HG02623 (cell line): ENCODE results near the gene STRIP2.
"Not testable (repeated sequence)": the region's sequence is repeated elsewhere in the genome, so short reads cannot be mapped to it uniquely, and the experiment has no call there.

Experiments
- ATAC-seq: cut with Tn5 transposase; IDR thresholded peaks from one replicate; pipeline ENCODE4 v1.9.1; 2021; ENCODE audit warnings: moderate library complexity; ENCODE audit not compliant: unreplicated experiment

Gene STRIP2

DNA sequence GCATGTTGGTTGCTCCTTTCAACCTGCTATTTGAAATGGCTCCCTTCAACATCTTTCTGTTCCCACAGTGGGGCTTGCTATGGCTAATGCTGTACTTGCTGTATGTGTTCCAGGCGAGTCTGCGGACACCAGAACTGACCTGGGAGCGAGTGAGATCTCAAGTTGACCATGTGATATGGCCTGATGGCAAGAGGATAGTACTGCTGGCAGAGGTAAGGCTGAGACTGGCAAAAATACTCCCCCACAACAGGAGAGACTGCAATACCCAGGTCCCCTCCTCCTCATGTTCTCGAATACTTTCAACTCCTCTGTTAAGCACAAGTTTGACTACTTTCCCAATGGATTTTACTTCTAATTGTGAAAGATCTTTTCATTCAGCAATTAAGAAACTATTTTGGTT, 11.5 kb upstream of the STRIP2 start:
- no peak for ATAC-seq

DNA sequence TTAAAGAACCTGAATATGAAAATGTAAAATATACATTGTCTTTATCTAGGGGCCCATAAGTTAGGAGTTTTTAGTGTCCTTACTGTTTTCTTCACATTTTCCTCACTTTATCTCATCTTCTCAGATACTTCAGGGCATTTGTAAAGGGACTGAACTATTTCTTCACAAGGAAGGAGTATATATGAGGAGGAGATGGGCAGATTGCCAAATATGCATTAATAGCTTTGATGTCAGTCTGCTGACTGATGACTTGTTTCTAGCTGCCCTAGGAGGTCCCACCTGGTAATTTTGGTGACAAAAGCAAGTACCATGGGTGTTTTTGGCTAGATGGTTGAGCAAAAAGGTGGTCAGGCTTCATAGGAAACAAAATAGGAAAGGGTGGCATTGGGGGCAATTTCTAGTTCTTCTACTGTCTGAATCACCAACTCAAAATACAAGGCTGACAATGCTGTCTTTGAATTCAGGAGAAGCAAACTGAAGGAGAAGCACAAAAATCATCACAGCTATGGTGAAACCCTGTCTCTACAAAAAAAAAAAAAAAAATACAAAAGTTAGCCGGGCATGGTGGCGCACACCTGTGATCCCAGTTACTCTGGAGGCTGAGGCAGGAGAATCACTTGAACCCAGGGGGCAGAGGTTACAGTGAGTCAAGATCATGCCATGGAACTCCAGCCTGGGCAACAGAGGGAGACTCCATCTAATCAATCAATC, 10.4 kb upstream of the STRIP2 start:
- no peak for ATAC-seq

DNA sequence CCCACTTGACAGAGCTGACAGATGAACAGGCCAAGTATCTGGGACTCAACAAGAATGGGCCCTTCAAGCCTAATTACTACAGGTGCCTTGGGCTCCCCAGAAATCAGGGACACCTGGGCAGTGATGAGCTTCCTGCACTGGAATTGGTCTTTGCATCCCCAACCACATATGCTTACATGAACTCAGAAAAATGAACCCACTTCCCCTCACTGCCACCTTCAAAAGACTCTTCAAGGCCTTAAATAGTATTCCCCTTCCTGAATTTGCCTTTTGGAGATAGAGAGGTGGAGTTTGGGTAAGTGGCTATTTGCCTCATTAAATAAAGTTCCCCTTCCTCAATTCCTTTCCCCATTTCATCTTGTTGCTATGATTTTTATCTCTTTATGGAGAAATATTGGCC, 7.8 kb upstream of the STRIP2 start:
- no peak for ATAC-seq

DNA sequence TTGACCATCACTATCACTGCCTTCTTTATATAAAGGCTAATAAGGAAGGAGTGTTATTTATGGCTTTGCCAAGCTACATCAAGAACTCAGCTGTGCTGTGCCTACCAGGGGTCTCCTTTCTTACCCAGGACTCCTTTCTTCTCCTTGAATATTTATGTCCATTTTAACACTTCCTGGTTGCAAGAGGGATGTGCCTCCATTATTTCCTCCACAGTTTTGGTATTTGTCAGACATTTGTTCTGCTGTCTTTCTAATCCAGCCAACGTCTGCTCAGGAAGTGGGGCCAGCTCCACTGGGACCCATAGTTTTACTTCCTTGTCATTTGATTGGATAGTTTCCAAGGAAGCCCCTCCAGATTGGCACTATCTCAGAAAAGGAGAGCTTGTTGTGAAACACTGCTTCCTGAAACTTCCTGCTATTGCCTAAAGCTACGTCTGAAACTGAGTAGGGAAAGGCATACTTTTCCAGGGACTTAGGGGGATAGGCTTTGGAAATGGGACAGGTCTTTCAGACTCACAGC, 6.6 kb upstream of the STRIP2 start:
- no peak for ATAC-seq

DNA sequence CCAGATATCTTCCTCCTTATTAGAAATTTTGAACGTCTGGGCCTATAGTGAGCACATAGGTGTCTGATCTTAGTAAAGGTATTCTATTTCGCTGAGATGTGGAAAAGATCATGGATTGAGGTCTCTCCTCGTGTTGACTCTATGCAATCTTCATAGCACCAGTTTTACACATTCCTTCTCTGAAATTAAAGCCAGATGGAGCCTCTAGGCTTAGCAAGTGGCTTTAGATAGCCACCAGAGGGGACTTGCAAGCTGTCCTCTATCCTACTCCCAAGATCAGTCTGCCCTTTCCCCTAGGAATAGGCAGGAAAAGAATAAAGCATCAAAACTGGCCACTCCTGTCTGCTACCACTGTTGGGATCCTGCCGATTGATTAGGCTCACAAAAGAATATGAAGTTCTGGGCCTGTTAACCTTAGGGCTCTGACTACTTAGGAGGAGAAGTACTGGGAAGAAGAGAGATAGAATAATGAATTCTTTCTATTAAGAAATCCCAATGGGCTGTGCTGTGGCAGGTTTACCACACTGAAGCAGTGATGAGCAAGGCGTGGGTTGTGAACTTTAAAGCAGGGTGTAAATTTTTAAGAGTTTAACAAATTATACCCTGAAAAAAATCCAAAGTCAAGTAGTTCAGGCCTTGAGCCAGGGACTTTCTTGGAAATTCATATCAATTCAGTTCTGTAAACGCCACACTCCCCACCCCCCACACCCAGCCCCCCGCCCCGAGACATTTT, 2.2 kb upstream of the STRIP2 start:
- no peak for ATAC-seq

DNA sequence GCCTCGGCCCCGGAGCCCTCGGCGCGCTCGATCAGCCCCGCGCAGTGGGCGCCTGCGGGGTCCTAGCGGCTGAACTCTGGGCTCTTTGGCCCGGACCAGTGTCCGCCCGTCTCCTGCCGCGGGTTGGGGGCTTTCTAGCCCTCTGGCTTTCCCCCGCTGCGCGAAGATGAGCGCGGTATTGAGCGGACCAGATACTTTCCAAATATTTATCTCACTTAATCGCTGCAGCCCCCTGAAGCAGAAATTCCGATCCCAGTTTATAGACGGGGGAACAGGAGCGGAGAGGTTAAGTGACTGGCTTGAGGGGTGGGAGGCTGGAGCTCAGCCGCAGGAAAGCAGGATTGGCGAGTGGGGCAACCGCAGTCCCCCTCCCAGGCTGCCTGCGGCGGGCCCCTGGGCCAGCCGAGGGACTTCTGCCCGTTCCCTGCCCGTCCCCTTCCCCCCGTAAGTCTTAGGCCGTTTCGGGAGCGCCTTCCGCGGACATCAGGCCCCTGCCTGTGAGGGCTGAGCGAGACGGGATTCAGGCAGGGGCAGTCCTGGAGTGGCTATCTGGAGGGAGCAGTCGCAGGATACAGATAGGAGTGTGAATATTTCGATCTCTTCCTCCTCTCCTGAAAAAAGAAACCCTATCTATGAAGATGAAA, 565 bp downstream of the STRIP2 start:
- no peak for ATAC-seq

DNA sequence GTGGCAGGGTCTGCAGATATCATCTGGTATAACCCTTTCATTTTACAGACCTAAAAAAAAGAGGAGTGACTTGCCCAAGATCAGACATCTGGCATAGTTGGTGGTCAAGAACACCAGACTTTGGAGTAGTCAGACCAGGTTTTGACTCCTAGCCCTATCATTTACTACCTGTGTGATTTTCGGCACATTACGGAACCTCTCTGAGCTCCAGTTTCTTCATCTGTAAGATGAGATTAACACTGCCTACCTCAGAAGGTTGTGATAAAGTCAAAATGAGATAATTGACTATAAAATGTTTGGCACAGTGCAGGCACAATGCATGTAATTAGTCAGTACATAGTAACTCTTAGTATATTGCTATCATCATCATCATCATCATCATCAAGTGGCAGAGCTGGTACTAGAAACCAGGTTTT, 1.2 kb downstream of the STRIP2 start:
- no peak for ATAC-seq

DNA sequence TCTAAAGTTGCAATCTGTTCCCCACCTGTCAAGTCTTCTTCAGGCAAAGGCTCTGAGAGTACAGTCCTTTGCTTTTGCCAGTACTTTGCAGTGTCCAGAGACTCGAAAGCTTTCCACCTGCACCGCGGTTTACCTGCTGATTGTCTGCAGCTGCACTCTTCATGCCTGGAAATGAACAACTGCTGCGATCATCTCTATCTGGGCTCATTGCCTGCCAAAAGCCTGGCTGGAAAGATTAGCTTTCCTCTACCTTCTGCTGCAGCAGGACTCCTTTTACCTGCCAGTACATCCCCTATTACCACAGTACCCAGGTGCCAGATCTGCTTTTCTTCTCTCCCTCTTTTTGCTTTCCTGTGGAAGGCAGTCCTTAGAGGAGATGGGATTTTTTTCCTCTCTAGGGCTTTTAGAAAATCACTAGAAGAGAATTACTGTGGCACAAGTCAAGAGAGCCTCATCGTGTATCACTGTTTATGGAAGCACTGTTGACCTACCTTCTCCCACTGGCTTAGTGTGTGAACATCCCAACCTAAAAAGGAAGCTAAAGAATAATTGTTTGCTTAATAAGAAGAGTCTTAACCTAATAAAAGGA, 2.2 kb downstream of the STRIP2 start:
- no peak for ATAC-seq

DNA sequence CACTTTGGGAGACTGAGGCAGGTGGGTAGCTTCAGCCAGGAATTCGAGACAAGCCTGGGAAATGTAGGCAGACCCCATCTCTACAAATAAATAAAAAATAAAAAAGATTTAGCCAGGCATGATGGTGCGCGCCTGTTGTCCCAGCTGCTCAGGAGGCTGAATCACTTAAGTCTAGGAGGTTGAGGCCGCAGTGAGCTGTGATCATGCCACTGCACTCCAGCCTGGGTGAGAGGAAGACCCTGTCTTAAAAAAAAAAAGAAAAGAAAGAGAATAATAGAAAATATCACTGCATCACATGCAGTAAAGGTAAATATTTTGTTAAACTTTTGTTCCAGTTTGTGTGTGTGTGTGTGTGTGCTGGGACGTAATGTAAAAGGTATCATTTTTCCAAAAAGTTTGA, 3.0 kb downstream of the STRIP2 start:
- no peak for ATAC-seq

DNA sequence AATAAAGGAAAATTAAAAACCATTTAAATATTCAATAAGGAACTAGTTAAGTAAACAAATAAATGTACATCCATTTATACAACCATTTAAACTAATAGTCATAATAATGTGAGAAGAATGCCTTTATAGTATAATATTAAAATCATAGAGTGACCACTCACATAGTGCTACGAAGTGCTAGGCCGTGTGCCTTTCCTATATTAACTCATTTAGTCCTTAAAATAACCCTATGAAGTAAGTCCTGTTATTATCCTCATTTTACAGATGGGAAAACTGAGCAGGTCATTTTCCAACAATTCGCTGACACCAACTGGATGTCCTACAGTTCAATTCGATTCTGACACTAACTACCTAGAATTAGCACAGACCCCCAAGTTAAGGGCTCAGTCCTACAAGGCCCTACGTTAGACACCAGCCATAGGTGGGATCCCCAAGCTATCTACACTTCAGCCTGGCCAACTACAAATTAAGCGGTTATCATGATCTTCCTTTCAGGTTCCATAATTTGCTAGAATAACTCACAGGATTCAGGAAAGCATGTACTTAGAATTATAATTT, 4.1 kb downstream of the STRIP2 start:
- ATAC-seq: no peak

DNA sequence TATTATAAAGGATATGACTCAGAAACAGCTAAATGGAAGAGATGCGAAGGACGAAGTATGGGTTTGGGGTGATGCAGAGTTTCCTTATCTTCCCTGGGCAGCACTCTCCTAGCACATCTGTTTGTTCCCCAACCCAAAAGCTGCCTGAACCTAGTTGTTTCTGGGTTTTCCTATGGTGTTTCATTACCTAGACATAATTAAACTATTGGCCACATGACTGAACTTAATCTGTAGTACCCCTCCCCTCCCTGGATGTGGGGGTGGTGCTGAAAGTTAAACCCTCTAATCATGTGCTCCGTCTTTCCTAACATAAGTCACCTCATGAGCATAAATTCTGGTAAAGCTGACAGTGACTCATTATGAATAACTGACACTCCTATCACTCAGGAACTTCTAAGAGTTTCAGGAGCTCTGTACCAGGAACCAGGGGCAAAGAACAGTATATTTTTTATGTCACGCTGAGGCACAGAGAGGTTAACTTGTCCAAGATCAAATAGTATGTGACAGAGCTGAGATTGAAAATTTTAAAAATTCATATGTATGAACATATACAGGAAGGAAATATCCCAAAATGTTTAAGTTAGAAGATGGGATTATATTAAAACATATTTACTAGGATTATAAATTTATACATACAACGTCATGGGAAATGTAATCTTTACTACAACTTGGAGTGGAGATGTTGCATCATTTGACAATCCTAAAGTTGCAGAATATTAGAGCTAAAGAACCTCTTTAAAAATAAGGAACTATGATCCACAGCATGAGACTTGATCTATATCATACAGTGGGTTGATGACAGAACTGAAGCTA, 4.8 kb downstream of the STRIP2 start:
- ATAC-seq: no peak

DNA sequence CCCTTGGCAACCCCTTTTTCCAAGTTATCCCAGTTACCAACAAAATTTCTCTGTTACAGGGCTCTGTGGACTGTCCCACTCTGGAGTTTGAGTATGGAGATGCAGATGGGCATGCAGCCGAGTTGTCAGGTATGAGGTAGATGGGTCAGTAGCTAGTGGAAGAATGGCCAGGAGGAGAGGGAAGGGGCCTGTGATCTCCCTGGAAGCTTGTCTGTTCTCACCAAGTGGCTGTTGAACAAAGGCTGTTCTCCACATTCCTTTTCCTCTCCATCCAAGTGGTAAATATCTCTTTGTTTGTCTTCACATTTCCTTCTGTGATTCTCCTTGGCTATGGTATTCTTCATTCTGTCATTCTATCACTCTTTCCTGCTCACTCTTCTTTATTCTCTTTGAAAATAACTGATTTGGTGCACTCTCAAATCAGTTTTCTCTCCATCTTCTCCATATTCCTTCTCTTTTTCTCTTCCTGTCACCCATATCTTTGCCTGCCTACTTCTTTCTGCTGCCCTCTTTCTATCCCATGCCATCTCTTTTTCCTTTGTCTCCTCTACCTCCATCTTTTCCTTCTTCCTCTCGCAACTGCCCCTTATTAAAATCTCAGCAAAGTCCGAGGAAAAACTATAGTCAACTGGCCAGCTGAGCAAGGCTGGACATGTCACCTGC, 5.9 kb downstream of the STRIP2 start:
- ATAC-seq: no peak

DNA sequence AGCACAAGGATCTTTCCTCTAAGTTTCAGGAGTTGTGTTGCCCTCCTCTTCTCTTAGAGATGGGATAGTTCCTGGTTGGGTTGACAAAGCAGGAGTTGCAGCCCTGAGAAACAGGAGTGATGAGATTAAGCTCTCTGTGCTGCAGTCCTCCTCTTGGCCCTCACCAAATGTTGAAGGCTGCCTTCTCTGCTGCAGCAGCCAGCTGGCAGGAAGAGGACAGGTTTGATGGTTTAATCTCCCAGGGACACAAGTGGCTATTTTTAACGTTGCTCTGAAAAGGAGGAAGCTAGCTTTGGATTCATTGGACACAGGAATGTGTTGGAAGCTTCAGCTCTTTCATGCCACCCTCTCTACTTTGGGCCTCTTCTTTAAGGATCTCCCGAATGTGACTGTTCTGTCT, 9.4 kb downstream of the STRIP2 start:
- no peak for ATAC-seq

DNA sequence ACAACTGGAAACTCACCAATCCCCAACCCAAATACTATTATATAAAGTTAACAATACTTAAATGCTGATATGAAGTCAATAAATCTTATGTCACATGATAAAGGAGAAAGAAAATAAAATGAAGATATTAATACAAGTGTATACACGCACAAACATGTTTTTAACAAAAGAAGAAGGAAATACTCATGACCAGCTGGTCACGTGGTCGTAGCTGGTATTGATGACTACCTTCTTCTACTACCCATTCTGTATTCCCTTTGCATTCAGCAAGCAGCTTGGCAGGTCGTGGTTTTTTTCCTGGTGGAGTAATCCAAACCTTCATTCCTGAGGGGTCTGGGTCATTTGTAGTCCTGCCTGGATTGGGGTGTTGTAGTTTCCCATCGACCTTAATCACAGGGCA, 10.5 kb downstream of the STRIP2 start:
- not testable (repeated sequence) for ATAC-seq

DNA sequence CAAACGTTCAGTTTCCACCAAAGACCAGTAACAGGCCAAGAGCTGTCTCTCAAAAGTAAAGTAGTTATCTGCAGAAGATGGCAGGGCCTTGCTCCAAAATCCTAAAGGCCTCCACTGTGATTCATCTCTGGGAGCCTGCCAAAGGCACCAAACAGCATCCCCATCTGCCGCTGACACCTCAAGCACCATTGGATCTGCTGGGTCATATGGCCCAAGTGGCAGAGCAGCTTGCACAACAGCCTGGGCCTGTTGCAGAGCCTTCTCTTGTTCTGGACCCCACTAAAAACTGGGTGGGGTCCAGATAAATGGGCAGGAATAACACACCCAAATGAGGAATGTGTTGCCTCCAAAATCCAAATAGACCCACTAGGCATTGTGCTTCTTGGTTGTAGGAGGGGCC, 12.7 kb downstream of the STRIP2 start:
- ATAC-seq: not testable (repeated sequence)

DNA sequence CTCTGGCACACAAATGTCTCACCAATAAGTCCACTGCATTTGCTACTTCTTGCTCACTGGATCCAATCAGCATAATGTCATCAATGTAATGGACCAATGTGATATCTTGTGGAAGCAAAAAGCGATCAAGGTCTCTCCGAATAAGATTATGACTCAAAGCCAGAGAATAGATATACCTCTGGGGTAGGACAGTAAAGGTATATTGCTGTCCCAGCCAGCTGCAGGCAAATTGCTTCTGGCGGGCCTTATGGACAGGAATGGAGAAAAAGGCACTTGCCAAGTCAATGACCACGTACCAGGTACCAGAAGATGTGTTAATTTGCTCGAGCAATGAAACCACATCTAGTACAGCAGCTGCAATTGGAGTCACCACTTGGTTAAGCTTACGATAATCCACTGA, 13.2 kb downstream of the STRIP2 start:
- ATAC-seq: not testable (repeated sequence)

DNA sequence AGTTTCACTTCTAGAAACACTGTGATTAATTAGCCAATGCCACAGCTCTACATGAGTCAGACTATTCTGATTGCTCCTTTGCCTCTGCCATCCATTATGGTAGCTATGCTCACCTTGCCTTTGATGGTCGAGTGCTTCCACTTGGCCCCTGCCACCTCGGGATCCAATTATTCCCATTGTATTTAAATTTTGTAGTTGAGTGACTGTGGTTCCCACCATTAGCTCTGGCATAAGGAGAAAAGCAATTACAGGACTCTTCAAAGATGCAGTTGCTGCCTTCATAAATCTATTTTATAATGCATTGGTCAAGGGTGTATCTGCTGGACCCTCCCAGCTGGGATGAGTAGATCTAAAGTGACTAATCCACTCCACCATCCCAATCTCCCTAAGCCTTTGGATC, 14.4 kb downstream of the STRIP2 start:
- not testable (repeated sequence) for ATAC-seq

DNA sequence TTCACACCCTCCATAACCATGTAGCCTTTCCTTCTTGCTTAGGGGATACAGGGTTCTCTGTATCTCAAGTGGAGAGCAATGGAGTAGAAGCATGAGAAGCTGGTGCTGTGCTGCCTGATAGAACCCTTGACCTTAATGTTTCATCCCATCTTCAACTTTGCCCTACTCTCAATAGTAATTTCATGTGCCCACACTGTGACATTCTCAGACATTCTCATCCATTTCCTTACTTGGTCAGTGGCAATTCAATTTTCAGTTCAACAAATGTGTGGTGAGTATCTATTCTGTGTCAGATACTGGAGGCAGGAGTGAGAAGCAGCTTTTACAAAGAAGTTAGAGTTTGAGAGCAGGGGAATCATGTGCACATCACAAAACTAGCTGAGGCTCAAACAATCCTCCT, 16.1 kb downstream of the STRIP2 start:
- ATAC-seq: no peak

DNA sequence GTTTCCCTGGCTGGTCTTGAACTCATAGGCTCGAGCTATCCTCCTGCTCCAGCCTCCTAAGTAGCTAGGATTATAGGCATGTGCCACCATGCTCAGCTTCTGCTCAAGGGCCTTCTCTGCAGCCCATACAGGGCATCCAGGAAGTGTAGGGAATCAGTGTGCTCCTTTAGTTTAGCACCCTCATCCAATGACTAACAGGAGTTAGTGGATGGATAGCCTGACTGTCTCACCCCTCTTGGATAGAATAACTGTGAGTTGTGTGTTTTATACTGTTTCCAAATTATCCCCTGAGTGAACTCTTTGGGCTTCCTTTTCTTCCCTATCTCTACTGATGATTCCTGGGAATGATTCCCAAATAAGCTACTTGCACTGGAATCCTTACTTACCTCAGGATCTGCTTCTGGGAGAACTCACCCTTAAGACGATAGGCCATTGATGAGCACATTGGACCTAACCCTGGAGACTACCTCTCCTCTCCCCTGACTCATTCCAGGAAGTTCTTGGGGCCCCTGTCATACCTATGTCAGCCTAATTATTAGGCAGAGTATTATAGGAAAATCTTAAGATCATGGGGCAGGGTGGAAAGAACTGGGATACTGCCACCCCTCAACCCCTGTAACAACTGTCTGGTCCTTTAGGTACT, 18.5 kb downstream of the STRIP2 start:
- no peak for ATAC-seq
